ENCODE measurements around the gene MOSPD3.
"Not testable (repeated sequence)": the region's sequence is repeated elsewhere in the genome, so short reads cannot be mapped to it uniquely, and the experiment has no call there.

The MOSPD3 gene

GRCh38 chr7:100654908-100655831 lies 42.8 kb downstream of the MOSPD3 start:
- FAIRE-seq (no peak), DNase-seq (ENCODE audit: insufficient read length, low spot score) (no peak)
- no peak for TF ChIP-seq POLR2A (IDR thresholded peaks at IDR 0.05; ENCODE audit: low read depth, low read length)
- TF ChIP-seq TAF1 (IDR thresholded peaks at IDR 0.05; ENCODE audit: low read depth, low read length), result no peak
- no peak for TF ChIP-seq POU2F2 (IDR thresholded peaks at IDR 0.05; ENCODE audit: low read depth, low read length)
- TF ChIP-seq SPI1 (IDR thresholded peaks at IDR 0.05; ENCODE audit: low read depth, low read length), result no peak
- no peak for TF ChIP-seq PAX5 (IDR thresholded peaks at IDR 0.05; ENCODE audit: insufficient read depth, low read length, severe bottlenecking)
- no peak for TF ChIP-seq POLR2AphosphoS5 (IDR thresholded peaks at IDR 0.05; ENCODE audit: low read depth, low read length)

- FAIRE-seq (no peak), DNase-seq (ENCODE audit: insufficient read length, low spot score) (no peak)
- TF ChIP-seq PAX5 (IDR thresholded peaks at IDR 0.05; ENCODE audit: insufficient read depth, low read length, severe bottlenecking) (no peak), POLR2AphosphoS5 (IDR thresholded peaks at IDR 0.05; ENCODE audit: low read depth, low read length) (no peak), TAF1 (IDR thresholded peaks at IDR 0.05; ENCODE audit: low read depth, low read length) (no peak), POLR2A (IDR thresholded peaks at IDR 0.05; ENCODE audit: low read depth, low read length) (no peak), POU2F2 (IDR thresholded peaks at IDR 0.05; ENCODE audit: low read depth, low read length) (no peak), SPI1 (IDR thresholded peaks at IDR 0.05; ENCODE audit: low read depth, low read length) (no peak)
These were observed 43.8 kb downstream of the MOSPD3 start, which contains the start of gene ACTL6B for GRCh38 chr7:100655908-100656674. Gene ACTL6B, minus strand, starts transcription at chr7:100656448. Its CDS starts 94 bp downstream, at chr7:100656354.

GRCh38 chr7:100662194-100662776 lies 49.9 kb downstream of the MOSPD3 start:
- DNase-seq (ENCODE audit: insufficient read length, low spot score); FAIRE-seq: not testable (repeated sequence)
